Liver (tissue), 9 donors: Measurements from ENCODE around the gene KIF17. TPM values are rescaled to one million over a fixed set of nuclear protein-coding genes. Genes with fewer than 3 reads are reported as not detected.

Source experiments
- DNase-seq: peaks from one replicate; pipeline ENCODE4 v3.0.0-alpha.2; 2017; ENCODE audit warnings: low spot score
- H3K27ac ChIP-seq, 2 donors: one replicate each; pipeline ENCODE4 v1.7.0; 2013; ENCODE audit warnings: inconsistent platforms in 2 of 2, low read length in 2 of 2, control low read depth in 1 of 2, low read depth in 1 of 2, mild to moderate bottlenecking in 1 of 2
- H3K27me3 ChIP-seq, 4 donors: one replicate each; pipeline versions ENCODE4 v1.6.1 to v1.7.0; 2013; ENCODE audit warnings: low read length in 3 of 4, inconsistent platforms in 1 of 4, mild to moderate bottlenecking in 1 of 4, moderate library complexity in 1 of 4; ENCODE audit not compliant: control insufficient read depth in 4 of 4, insufficient read depth in 4 of 4
- H3K36me3 ChIP-seq, 4 donors: one replicate each; pipeline versions ENCODE4 v1.6.1 to v1.7.0; 2013; ENCODE audit warnings: low read length in 3 of 4, mild to moderate bottlenecking in 3 of 4, low read depth in 1 of 4, moderate library complexity in 1 of 4; ENCODE audit not compliant: control insufficient read depth in 4 of 4, insufficient read depth in 3 of 4
- H3K4me1 ChIP-seq, 4 donors: one replicate each; pipeline versions ENCODE4 v1.6.1 to v1.7.0; 2013; ENCODE audit warnings: low read length in 3 of 4, mild to moderate bottlenecking in 3 of 4, moderate library complexity in 1 of 4; ENCODE audit not compliant: control insufficient read depth in 4 of 4, insufficient read depth in 4 of 4
- H3K4me3 ChIP-seq, 3 donors: one replicate each; pipeline versions ENCODE4 v1.6.1 to v1.7.0; 2013; ENCODE audit warnings: low read length in 3 of 3, control low read depth in 1 of 3, low read depth in 1 of 3, mild to moderate bottlenecking in 1 of 3
- H3K9ac ChIP-seq, 2 donors: one replicate each; pipeline ENCODE4 v1.7.0; 2013; ENCODE audit warnings: low read length in 2 of 2, mild to moderate bottlenecking in 2 of 2, moderate library complexity in 2 of 2, control low read depth in 1 of 2, low read depth in 1 of 2
- H3K9me3 ChIP-seq, 4 donors: one replicate each; pipeline versions ENCODE4 v1.6.1 to v1.7.0; 2013; ENCODE audit warnings: low read length in 3 of 4; ENCODE audit not compliant: control insufficient read depth in 4 of 4
- ATF3 ChIP-seq: IDR thresholded peaks from 2 replicates; pipeline ENCODE4 v1.6.1; 2016; ENCODE audit warnings: antibody characterized with exemption
- CTCF ChIP-seq: fragments of 150-350 bp; IDR thresholded peaks from 2 replicates; pipeline ENCODE4 v1.5.1; 2017; ENCODE audit warnings: improper control_type of control experiment, low read depth, low read length; ENCODE audit not compliant: missing input control
- EGR1 ChIP-seq, 2 donors: IDR thresholded peaks; 2 replicates each; pipeline ENCODE4 v1.6.1; 2016 to 2018; ENCODE audit warnings: antibody characterized with exemption in 2 of 2, low read depth in 2 of 2
- FOXA1 ChIP-seq: IDR thresholded peaks from 2 replicates; pipeline ENCODE4 v1.6.1; 2016; ENCODE audit warnings: antibody characterized with exemption
- GABPA ChIP-seq, 2 donors: IDR thresholded peaks in 1 of 2; conservative IDR thresholded peaks in 1 of 2; 2 replicates each; pipeline ENCODE4 v1.6.1; 2016; ENCODE audit warnings: antibody characterized with exemption in 2 of 2, mild to moderate bottlenecking in 1 of 2, moderate library complexity in 1 of 2
- HNF4A ChIP-seq, 2 donors: conservative IDR thresholded peaks; 2 replicates each; pipeline ENCODE4 v1.6.1; 2016; ENCODE audit warnings: antibody characterized with exemption in 2 of 2, mild to moderate bottlenecking in 2 of 2
- HNF4G ChIP-seq: IDR thresholded peaks from 2 replicates; pipeline ENCODE4 v1.6.1; 2016; ENCODE audit warnings: antibody characterized with exemption
- MAX ChIP-seq: IDR thresholded peaks from 2 replicates; pipeline ENCODE4 v1.6.1; 2016; ENCODE audit warnings: antibody characterized with exemption
- NR2F2 ChIP-seq: IDR thresholded peaks from 2 replicates; pipeline ENCODE4 v1.6.1; 2016; ENCODE audit warnings: antibody characterized with exemption
- RAD21 ChIP-seq, 2 donors: IDR thresholded peaks; 2 replicates each; pipeline ENCODE4 v1.6.1; 2016; ENCODE audit warnings: antibody characterized with exemption in 2 of 2, mild to moderate bottlenecking in 2 of 2
- REST ChIP-seq: IDR thresholded peaks from 2 replicates; pipeline ENCODE4 v1.6.1; 2016; ENCODE audit warnings: antibody characterized with exemption, mild to moderate bottlenecking
- RXRA ChIP-seq, 2 donors: IDR thresholded peaks; 2 replicates each; pipeline ENCODE4 v1.6.1; 2017 to 2018; ENCODE audit warnings: antibody characterized with exemption in 2 of 2, mild to moderate bottlenecking in 1 of 2
- SP1 ChIP-seq: IDR thresholded peaks from 2 replicates; pipeline ENCODE4 v1.6.1; 2018; ENCODE audit warnings: antibody characterized with exemption, mild to moderate bottlenecking
- TAF1 ChIP-seq: conservative IDR thresholded peaks from 2 replicates; pipeline ENCODE4 v1.6.1; 2016; ENCODE audit warnings: antibody characterized with exemption, mild to moderate bottlenecking
- YY1 ChIP-seq: IDR thresholded peaks from 2 replicates; pipeline ENCODE4 v1.6.1; 2016; ENCODE audit warnings: antibody characterized with exemption, mild to moderate bottlenecking
- ZBTB33 ChIP-seq: IDR thresholded peaks from 2 replicates; pipeline ENCODE4 v1.6.1; 2016; ENCODE audit warnings: antibody characterized with exemption
- WGBS: extraction: QIAGEN DNeasy Blood & Tissue Kit; methylation state at CpG from one replicate; pipeline ENCODE4 v1.1.7; 2013; 5-methylcytosine and 5-hydroxymethylcytosine counted together
- polyA plus RNA-seq, 2 donors: library from polyadenylated mRNA; stranded (reverse) in 1 of 2; unstranded in 1 of 2; fragments of 200-250 nt in 1 of 2; fragments of >200 nt in 1 of 2; fragmentation: Nextera tagmentation in 1 of 2; extraction: Ambion mirVana in 1 of 2; gene quantifications; one replicate each; pipeline versions ENCODE4 v1.2.1 to v1.2.3, GENCODE V29; 2013 to 2015
- total RNA-seq, 2 donors: library from RNA; depleted of rRNA; stranded (reverse); fragments of >200 nt; gene quantifications; one replicate each; pipeline ENCODE4 v1.2.3, GENCODE V29; 2014
- donor health status: healthy.
- donor health status: healthy.
- donor health status: healthy.
- donor health status: healthy.
- donor health status: healthy.

KIF17 gene
- total and polyA plus RNA-seq, 4 donors = 1.0 to 2.7 (median 2.0) TPM

GRCh38 chr1:20689645-20690056 lies 28.2 kb downstream of the KIF17 start:
- Histone ChIP-seq H3K4me1 (no peaks in the 10 kb centered on the region), H3K4me3 (no peak overlapping the region), H3K9ac (no peak overlapping the region), H3K9me3 (no peaks in the 10 kb centered on the region), H3K27ac (no peak overlapping the region), H3K27me3 (no peaks in the 10 kb centered on the region), H3K36me3 (no peaks in the 10 kb centered on the region)
- WGBS = 74% methylated on average over 3 of the region's 3 CpGs
- no peak for DNase-seq
- TF ChIP-seq TAF1 = no peak
- TF ChIP-seq HNF4A (conservative IDR thresholded peaks at IDR 0.05) = no peak
- no peak for TF ChIP-seq SP1
- no peak for TF ChIP-seq ZBTB33
- TF ChIP-seq CTCF = no peak
- TF ChIP-seq RXRA (IDR thresholded peaks at IDR 0.05) = no peak
- TF ChIP-seq REST = no peak
- no peak for TF ChIP-seq RAD21 (IDR thresholded peaks at IDR 0.05)
- TF ChIP-seq ATF3 = no peak
- TF ChIP-seq GABPA (IDR thresholded peaks at IDR 0.05 in 1 of 2, conservative IDR thresholded peaks at IDR 0.05 in 1 of 2) = no peak
- no peak for TF ChIP-seq HNF4G
- TF ChIP-seq EGR1 (IDR thresholded peaks at IDR 0.05; ENCODE audit: low read depth in 2 of 2) = no peak
- no peak for TF ChIP-seq MAX
- no peak for TF ChIP-seq NR2F2
- no peak for TF ChIP-seq YY1
- no peak for TF ChIP-seq FOXA1
